Measurements from ENCODE around the gene SDK2. TPM values are rescaled to one million over a fixed set of nuclear protein-coding genes. Genes with fewer than 3 reads are reported as not detected.

The SDK2 gene
- total and polyA plus RNA-seq, 2 of the 8 experiments (the other 6 are each of a cell fraction or from before 2014, with no cell fraction given) = 3.9 to 4.1 TPM

GRCh38 chr17:73305845-73306836 is 338.1 kb downstream of the SDK2 start (continued):
- no peak for TF ChIP-seq ATF2 (IDR thresholded peaks at IDR 0.05; ENCODE audit: low read length)
- no peak for TF ChIP-seq CBX5 (IDR thresholded peaks at IDR 0.05; ENCODE audit: low read depth, low read length)
- no peak for TF ChIP-seq KDM4A (IDR thresholded peaks at IDR 0.05; ENCODE audit: low read depth, low read length, severe bottlenecking)
- TF ChIP-seq JUN (IDR thresholded peaks at IDR 0.05; ENCODE audit: low read depth, low read length) = no peak
- no peak for TF ChIP-seq MAX (IDR thresholded peaks at IDR 0.05)
- TF ChIP-seq ZNF274 (IDR thresholded peaks at IDR 0.05; ENCODE audit: borderline replicate concordance, extremely low read depth, low read length) = no peak
- TF ChIP-seq FOSL1 (IDR thresholded peaks at IDR 0.05; ENCODE audit: insufficient read depth, low read depth, low read length) = no peak
